Esophagus muscularis mucosa (tissue), 4 donors: Measurements from ENCODE around the gene RAD9A.

Experiments used
- CTCF ChIP-seq, 3 experiments: fragments of 200-600 bp in 2 of 3; fragments of 450-650 bp in 1 of 3; sonication (generic) in 2 of 3; IDR thresholded peaks; one replicate each; pipeline ENCODE4 v1.5.1; 2017 to 2019; ENCODE audit warnings: antibody characterized with exemption in 3 of 3, mild to moderate bottlenecking in 2 of 3, moderate library complexity in 1 of 3
- EP300 ChIP-seq: sonication (generic); formaldehyde crosslinking; IDR thresholded peaks from one replicate; pipeline ENCODE4 v1.6.1; 2017; ENCODE audit warnings: antibody characterized with exemption
- POLR2A ChIP-seq: fragments of 450-650 bp; IDR thresholded peaks from one replicate; pipeline ENCODE4 v1.6.1; 2017; ENCODE audit warnings: antibody characterized with exemption, moderate library complexity, mild to moderate bottlenecking, low read depth
- POLR2AphosphoS5 ChIP-seq, 2 donors: sonication (generic); formaldehyde crosslinking; IDR thresholded peaks; one replicate each; pipeline ENCODE4 v1.6.1; 2017; ENCODE audit warnings: antibody characterized with exemption in 2 of 2

- TF ChIP-seq POLR2A = no peak
- TF ChIP-seq EP300 = no peak
- TF ChIP-seq CTCF (IDR thresholded peaks at IDR 0.05) = no peak
- no peak for TF ChIP-seq POLR2AphosphoS5 (IDR thresholded peaks at IDR 0.05)
Observed at GRCh38 chr11:67441098-67441563, 49.3 kb downstream of the RAD9A start.
